ENCODE measurements around the gene NUP93. TPM values are rescaled to one million over a fixed set of nuclear protein-coding genes. Genes with fewer than 3 reads are reported as not detected.

NUP93 gene
- total and polyA plus RNA-seq, 2 donors (not counting 3 experiments of a cell fraction or from before 2014, with no cell fraction given) = 62.3 to 124 TPM

- intact Hi-C loops (cut with micrococcal nuclease) = no loop called here
- Histone ChIP-seq H3K4me1 (ENCODE audit: control insufficient read depth, extremely low read depth, insufficient read depth, low read length) (no peaks in the 10 kb centered on the region), H3K27ac (ENCODE audit: insufficient read depth, low read depth, low read length) (no peak overlapping the region), H3K27me3 (ENCODE audit: control insufficient read depth in 2 of 2, insufficient read depth in 2 of 2, low read length in 2 of 2) (no peaks in the 10 kb centered on the region), H3K4me2 (ENCODE audit: insufficient read depth, low read length) (no peak overlapping the region), H4K20me1 (replicated peaks; ENCODE audit: control insufficient read depth, extremely low read depth, insufficient read depth, low read length) (no peaks in the 10 kb centered on the region), H3K4me3 (replicated peaks in 1 of 3; ENCODE audit: insufficient read depth in 1 of 3, low read depth in 1 of 3, low read length in 3 of 3) (no peak overlapping the region), H2AFZ (ENCODE audit: low read depth, low read length) (no peak overlapping the region), H3K9me1 (replicated peaks; ENCODE audit: control insufficient read depth, extremely low read depth, insufficient read depth, low read length) (no peaks in the 10 kb centered on the region), H3K9me3 (replicated peaks; ENCODE audit: control insufficient read depth, insufficient read depth, low read length) (no peaks in the 10 kb centered on the region), H3K36me3 (ENCODE audit: control insufficient read depth in 2 of 2, extremely low read depth in 1 of 2, insufficient read depth in 2 of 2, low read length in 2 of 2) (no peaks in the 10 kb centered on the region), H3K79me2 (ENCODE audit: control insufficient read depth, insufficient read depth, low read length) (no peaks in the 10 kb centered on the region), H3K9ac (replicated peaks; ENCODE audit: extremely low read depth, insufficient read depth, low read length) (no peak overlapping the region)
- dilution Hi-C loops (cut with MboI; ENCODE audit: extremely low pct_ligation_motif_present, low sequenced_read_pairs) = no loop called here
- BruUV-seq (replicated peaks) = no TSS peak
- FAIRE-seq (no peak), DNase-seq (ENCODE audit: low read depth, low spot score) (no peak)
- TF ChIP-seq JUN (IDR thresholded peaks at IDR 0.05; ENCODE audit: borderline replicate concordance, insufficient read depth, insufficient read length, low read depth) (no peak), FOS (IDR thresholded peaks at IDR 0.05; ENCODE audit: borderline replicate concordance, insufficient read depth, low read length) (no peak), POLR2A (IDR thresholded peaks at IDR 0.05; ENCODE audit: low read depth, low read length) (no peak), MYC (IDR thresholded peaks at IDR 0.05; ENCODE audit: low read depth, low read length) (no peak), MAX (IDR thresholded peaks at IDR 0.05; ENCODE audit: insufficient read depth, insufficient read length) (no peak)
- ChIA-PET CTCF (interaction anchor here (0.9 to 1.7 kb wide), 2 partner anchors 10 to 47 kb away, joined by 3 to 5 read pairs; no protein-coding TSS in a partner anchor), POLR2A (no interaction called here)
Measured at GRCh38 chr16:56690420-56691122, 39.4 kb upstream of the NUP93 start.

GRCh38 chr16:56691885-56692284, 38.0 kb upstream of the NUP93 start:
- H3K4me3 ChIP-seq (replicated peaks in 1 of 3; ENCODE audit: insufficient read depth in 1 of 3, low read depth in 1 of 3, low read length in 3 of 3) = no peak overlapping the region
- H3K9ac ChIP-seq (replicated peaks; ENCODE audit: extremely low read depth, insufficient read depth, low read length) = no peak overlapping the region
- H3K4me1 ChIP-seq (ENCODE audit: control insufficient read depth, extremely low read depth, insufficient read depth, low read length) = no peaks in the 10 kb centered on the region
- POLR2A ChIA-PET = no interaction called here
- no peak overlapping the region for H2AFZ ChIP-seq (ENCODE audit: low read depth, low read length)
- no peaks in the 10 kb centered on the region for H4K20me1 ChIP-seq (replicated peaks; ENCODE audit: control insufficient read depth, extremely low read depth, insufficient read depth, low read length)
- dilution Hi-C loops (cut with MboI; ENCODE audit: extremely low pct_ligation_motif_present, low sequenced_read_pairs) (no loop called here), intact Hi-C loops (cut with micrococcal nuclease) (no loop called here)
- BruUV-seq (replicated peaks) = no TSS peak
- no peaks in the 10 kb centered on the region for H3K36me3 ChIP-seq (ENCODE audit: control insufficient read depth in 2 of 2, extremely low read depth in 1 of 2, insufficient read depth in 2 of 2, low read length in 2 of 2)
- H3K79me2 ChIP-seq (ENCODE audit: control insufficient read depth, insufficient read depth, low read length) = no peaks in the 10 kb centered on the region
- H3K9me3 ChIP-seq (replicated peaks; ENCODE audit: control insufficient read depth, insufficient read depth, low read length) = no peaks in the 10 kb centered on the region
- DNase-seq (ENCODE audit: low read depth, low spot score) (no peak), FAIRE-seq (no peak)
- no peaks in the 10 kb centered on the region for H3K27me3 ChIP-seq (ENCODE audit: control insufficient read depth in 2 of 2, insufficient read depth in 2 of 2, low read length in 2 of 2)
- TF ChIP-seq MAX (IDR thresholded peaks at IDR 0.05; ENCODE audit: insufficient read depth, insufficient read length) (no peak), POLR2A (IDR thresholded peaks at IDR 0.05; ENCODE audit: low read depth, low read length) (no peak), EZH2 (IDR thresholded peaks at IDR 0.05; ENCODE audit: borderline replicate concordance, low read depth, low read length, severe bottlenecking) (no peak), GATA2 (IDR thresholded peaks at IDR 0.05; ENCODE audit: insufficient read depth, insufficient read length, low read depth, low read length) (no peak), FOS (IDR thresholded peaks at IDR 0.05; ENCODE audit: borderline replicate concordance, insufficient read depth, low read length) (no peak), JUN (IDR thresholded peaks at IDR 0.05; ENCODE audit: borderline replicate concordance, insufficient read depth, insufficient read length, low read depth) (no peak), MYC (IDR thresholded peaks at IDR 0.05; ENCODE audit: low read depth, low read length) (no peak), CTCF (IDR thresholded peaks at IDR 0.05; ENCODE audit: extremely low read depth in 1 of 2, insufficient read depth in 1 of 2, low read depth in 1 of 2, low read length in 2 of 2) (no peak), POLR2AphosphoS5 (IDR thresholded peaks at IDR 0.05; ENCODE audit: insufficient read depth, low read depth, low read length) (no peak)
- no peaks in the 10 kb centered on the region for H3K9me1 ChIP-seq (replicated peaks; ENCODE audit: control insufficient read depth, extremely low read depth, insufficient read depth, low read length)
- no peak overlapping the region for H3K27ac ChIP-seq (ENCODE audit: insufficient read depth, low read depth, low read length)
- H3K4me2 ChIP-seq (ENCODE audit: insufficient read depth, low read length) = no peak overlapping the region
- CTCF ChIA-PET = interaction anchor here (1.7 kb wide), 1 partner anchor 10 kb away, joined by 6 read pairs; no protein-coding TSS in a partner anchor
